Diencephalon (tissue), 1 donor: Measurements from ENCODE around the gene EIF4E1B. TPM values are rescaled to one million over a fixed set of nuclear protein-coding genes. Genes with fewer than 3 reads are reported as not detected.

Source experiments
- small RNA-seq: library from RNA; depleted of rRNA; stranded (forward); fragments of <200 nt; gene quantifications from one replicate; pipeline ENCODE3, GENCODE V24; 2014
- total RNA-seq: library from RNA; depleted of rRNA; stranded (reverse); fragments of >200 nt; gene quantifications from one replicate; pipeline ENCODE4 v1.2.3, GENCODE V29; 2014

Gene EIF4E1B, protein sequence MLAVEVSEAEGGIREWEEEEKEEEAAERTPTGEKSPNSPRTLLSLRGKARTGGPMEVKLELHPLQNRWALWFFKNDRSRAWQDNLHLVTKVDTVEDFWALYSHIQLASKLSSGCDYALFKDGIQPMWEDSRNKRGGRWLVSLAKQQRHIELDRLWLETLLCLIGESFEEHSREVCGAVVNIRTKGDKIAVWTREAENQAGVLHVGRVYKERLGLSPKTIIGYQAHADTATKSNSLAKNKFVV
- 0.46 TPM for total RNA-seq

DNA sequence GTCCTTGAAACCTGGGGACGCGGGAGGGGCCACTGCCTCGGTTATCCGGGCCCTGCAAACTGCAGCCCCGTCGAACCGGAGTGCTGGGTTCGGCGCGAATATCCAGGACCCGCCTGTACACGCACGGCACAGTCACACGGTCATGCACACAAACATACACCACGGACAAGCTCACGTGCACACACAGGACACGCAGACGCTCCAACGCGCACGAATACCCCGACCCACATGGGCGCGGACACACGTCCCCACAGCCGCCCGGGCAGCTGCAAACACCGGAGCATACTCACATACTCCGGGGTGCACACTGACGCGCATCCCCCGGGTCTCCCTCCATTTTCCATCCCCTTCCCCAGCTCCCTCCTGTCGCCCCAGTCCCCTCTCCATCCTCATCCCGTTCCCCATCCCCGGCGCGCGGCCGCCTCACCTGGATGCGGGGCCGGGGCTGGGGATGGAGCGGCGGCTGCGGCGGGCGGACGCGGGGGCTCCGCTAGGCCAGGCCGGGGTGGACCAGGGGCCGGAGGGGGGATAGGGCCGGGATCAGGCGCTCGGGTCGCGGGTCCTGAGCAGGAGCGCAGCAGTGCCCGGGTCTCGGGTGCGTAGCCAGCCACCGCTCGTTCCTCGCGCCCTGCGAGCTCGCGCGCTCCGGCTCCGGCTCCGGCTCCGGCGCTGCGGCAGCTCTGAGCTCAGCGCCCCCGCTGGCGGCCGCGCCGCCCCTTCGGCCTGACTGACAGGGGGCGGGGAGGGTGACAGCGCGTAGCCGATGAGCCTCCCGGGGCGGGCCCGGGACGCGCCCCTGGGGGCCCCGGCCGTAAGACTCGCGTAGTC lies at the start of gene EIF4E1B, which contains the start of gene SNCB:
TSS of gene EIF4E1B (plus strand) at position 823 of the 828 bp plus-strand sequence. CDS start 12,113 bp downstream, outside the sequence.
TSS of gene SNCB (minus strand) at position 682 of the 828 bp plus-strand sequence. CDS start 880 bp downstream, outside the sequence.

DNA sequence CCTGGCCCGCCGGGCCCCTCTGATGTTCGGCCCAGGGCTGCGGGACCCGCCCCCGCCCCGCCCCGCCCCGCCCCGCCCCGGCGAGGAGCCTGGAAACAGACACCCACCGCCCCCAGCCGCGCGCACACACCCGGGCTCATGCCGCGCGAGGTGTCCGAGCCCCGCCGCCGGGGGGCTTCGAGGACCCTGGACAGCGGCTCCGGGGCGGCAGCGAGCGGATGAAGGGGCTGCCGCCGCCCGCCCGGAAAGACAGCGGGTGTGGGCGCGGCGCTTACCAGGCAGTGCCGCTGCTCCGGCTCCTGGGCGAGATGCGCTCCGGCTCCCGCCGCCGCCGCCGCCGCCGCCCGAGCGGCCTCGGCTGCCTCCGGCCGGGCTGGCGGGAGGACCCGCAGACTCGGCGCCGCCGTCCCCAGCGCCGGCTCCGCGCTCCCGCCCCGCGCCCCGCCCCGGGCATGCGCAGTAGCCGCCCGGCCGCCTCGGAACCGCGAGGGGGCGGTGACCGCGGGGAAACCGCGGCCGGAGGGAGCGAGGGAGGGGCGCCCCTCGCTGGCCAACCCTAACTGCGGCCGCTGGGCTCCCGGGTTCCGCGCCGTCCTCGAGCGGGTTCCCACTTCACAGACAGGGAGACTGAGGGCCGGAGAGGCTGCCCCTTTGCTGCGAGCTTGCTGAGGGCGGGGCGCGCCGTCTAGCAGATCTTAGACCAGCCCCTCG lies 20.6 kb upstream of the EIF4E1B start, which contains the start of gene GPRIN1:
TSS of gene GPRIN1 (minus strand) at position 433 of the 711 bp plus-strand sequence. CDS start 10,322 bp downstream, outside the sequence.

DNA sequence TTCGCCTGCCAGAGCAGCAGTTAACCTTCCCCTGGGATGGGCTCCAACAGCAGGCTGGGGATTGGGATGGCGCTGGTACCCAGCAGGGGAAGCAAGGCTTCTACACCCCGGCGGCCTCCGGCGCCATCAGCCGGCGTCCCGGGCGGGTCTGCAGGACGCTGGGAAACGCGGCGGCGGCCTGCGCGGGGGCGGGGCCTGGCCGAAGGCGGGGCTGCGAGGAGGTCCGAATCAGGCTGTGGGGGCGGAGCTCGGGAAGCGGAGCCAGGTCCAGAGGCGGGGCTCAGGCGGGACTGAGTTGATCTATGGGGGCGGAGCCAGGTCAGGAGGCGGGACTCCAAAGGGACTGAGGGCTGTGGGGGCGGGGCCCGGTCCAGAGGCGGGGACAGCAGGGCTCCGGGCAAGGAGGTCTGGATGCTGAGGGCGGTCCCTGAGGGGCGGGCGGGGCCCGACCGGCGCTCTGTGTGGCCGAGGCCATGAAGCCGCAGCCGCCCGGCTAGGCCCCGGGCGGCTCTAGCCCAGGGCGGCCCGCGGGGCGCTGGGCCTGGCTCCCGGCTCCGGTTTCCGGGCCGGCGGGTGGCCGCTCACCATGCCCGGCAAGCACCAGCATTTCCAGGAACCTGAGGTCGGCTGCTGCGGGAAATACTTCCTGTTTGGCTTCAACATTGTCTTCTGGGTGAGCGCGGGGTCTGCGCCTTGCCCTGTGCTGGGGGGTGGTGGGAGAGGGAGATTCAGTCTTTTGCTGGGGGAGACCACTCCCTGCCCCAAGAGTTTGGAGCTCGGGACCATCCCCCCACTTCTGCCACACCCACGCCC lies 16.8 kb downstream of the EIF4E1B start, which contains the start of gene TSPAN17:
TSS of gene TSPAN17 (plus strand) at position 455 of the 813 bp plus-strand sequence. CDS start at position 587, 132 bp downstream.

Small RNA genes lying within 50 kb of the gene (small RNA-seq; reads per million reads assigned to genes)
- not detected for gene MIR4281

Other genes with a start within 250 kb of the EIF4E1B start
- gene NOP16, start 242.1 kb upstream of the EIF4E1B start, total RNA-seq, result 8.5 TPM
- gene HIGD2A, start 241.9 kb upstream of the EIF4E1B start, total RNA-seq, result 43.4 TPM
- 80.7 TPM for gene CLTB, start 214.1 kb upstream of the EIF4E1B start, total RNA-seq
- 42.7 TPM for gene FAF2, start 182.3 kb upstream of the EIF4E1B start, total RNA-seq
- 12.7 TPM for gene RNF44, start 93.3 kb upstream of the EIF4E1B start, total RNA-seq
- 0.69 TPM for gene CDHR2, start 81.3 kb upstream of the EIF4E1B start, total RNA-seq
- 67.8 TPM for gene GPRIN1, start 20.5 kb upstream of the EIF4E1B start, total RNA-seq
- 31.8 TPM for gene SNCB, start 141 bp upstream of the EIF4E1B start, total RNA-seq
- 47.7 TPM for gene TSPAN17, start 16.8 kb downstream of the EIF4E1B start, total RNA-seq
- 7.2 TPM for gene UNC5A, start 179.9 kb downstream of the EIF4E1B start, total RNA-seq